K562 (cell line): Measurements from ENCODE around the gene RAB3C. TPM values are rescaled to one million over a fixed set of nuclear protein-coding genes. Genes with fewer than 3 reads are reported as not detected.

Source experiments
- ATAC-seq: fragments of 200-7000 bp; cut with Tn5 transposase; 3 replicates; pipeline ENCODE4 v1.9.1; 2020; ENCODE audit warnings: moderate library complexity
- BruUV-seq: library from RNA; stranded (reverse); fragments of 400-500 nt; replicated peaks from 2 replicates; lab custom pipeline; 2021; lab: Mats Ljungman, UMichigan
- CTCF ChIA-PET: fragments of 300-600 bp; formaldehyde crosslinking; extraction: SDS; loops from one replicate; lab custom pipeline; 2021; ENCODE audit warnings: low intra/inter-chr PET ratio; lab: Yijun Ruan, JAX
- POLR2A ChIA-PET: fragments of 300-600, 350-650 bp; sonication (Branson Sonifier 250); formaldehyde crosslinking; extraction: SDS; loops from one replicate; lab custom pipeline; 2021; ENCODE audit warnings: antibody characterized with exemption, inconsistent platforms; lab: Yijun Ruan, JAX
- DNase-seq, 4 experiments: peaks; one replicate each; pipeline versions ENCODE4 v3.0.0 to v3.0.0-alpha.2; 2011 to 2018; ENCODE audit warnings: low spot score in 3 of 4, mixed read lengths in 3 of 4; ENCODE audit errors: extremely low read depth in 1 of 4
- FAIRE-seq: peaks from 2 replicates; lab custom pipeline; 2011; peaks lifted over from hg19 to GRCh38; lab: Jason Lieb, UNC
- H2AFZ ChIP-seq: 2 replicates; pipeline ENCODE4 v1.6.0; 2011; ENCODE audit warnings: low read depth, low read length, control low read depth, inconsistent platforms
- H3K27ac ChIP-seq: fragments of 200-600 bp; 3 replicates; pipeline ENCODE4 v1.8.0; 2011; ENCODE audit warnings: low read depth, mild to moderate bottlenecking, control low read depth, inconsistent platforms, low read length, moderate library complexity, mixed read lengths; ENCODE audit errors: extremely low read depth
- H3K27me3 ChIP-seq, 2 experiments: fragments of 300-600 bp in 1 of 2; 2 replicates in 1 of 2; 3 replicates in 1 of 2; pipeline versions ENCODE4 v1.6.0 to v1.8.0; 2011; ENCODE audit warnings: inconsistent platforms in 2 of 2, low read length in 2 of 2, mild to moderate bottlenecking in 1 of 2, mixed read lengths in 1 of 2, moderate library complexity in 1 of 2; ENCODE audit not compliant: control insufficient read depth in 2 of 2, insufficient read depth in 2 of 2
- H3K36me3 ChIP-seq: fragments of 300-600 bp; 3 replicates; pipeline ENCODE4 v1.8.0; 2011; ENCODE audit warnings: mild to moderate bottlenecking, low read length, inconsistent platforms; ENCODE audit not compliant: control insufficient read depth, insufficient read depth
- H3K4me1 ChIP-seq, 2 experiments: fragments of 200-600 bp in 1 of 2; replicated peaks in 1 of 2; 2 replicates in 1 of 2; 3 replicates in 1 of 2; pipeline versions ENCODE4 v1.5.1 to v1.8.0; 2011; ENCODE audit warnings: inconsistent platforms in 2 of 2, low read length in 2 of 2, mild to moderate bottlenecking in 1 of 2, mixed read lengths in 1 of 2, moderate library complexity in 1 of 2; ENCODE audit not compliant: control insufficient read depth in 2 of 2, insufficient read depth in 2 of 2
- H3K4me2 ChIP-seq: 2 replicates; pipeline ENCODE4 v1.6.1; 2011; ENCODE audit warnings: low read length, control low read depth, inconsistent platforms, mixed read lengths; ENCODE audit not compliant: insufficient read depth
- H3K4me3 ChIP-seq: fragments of 200-600 bp; sonication (generic), shearing (Covaris generic); 2 replicates; pipeline ENCODE4 v1.5.1; 2016; ENCODE audit warnings: control low read depth, inconsistent platforms
- H3K79me2 ChIP-seq: fragments of 200-600 bp; 3 replicates; pipeline ENCODE4 v1.8.0; 2011; ENCODE audit warnings: low read length, inconsistent platforms; ENCODE audit not compliant: control insufficient read depth, insufficient read depth
- H3K9ac ChIP-seq, 2 experiments: 2 replicates each; pipeline versions ENCODE4 v1.6.0 to v1.6.1; 2011; ENCODE audit warnings: low read depth in 2 of 2, low read length in 2 of 2, control low read depth in 1 of 2, inconsistent platforms in 1 of 2, mild to moderate bottlenecking in 1 of 2, mixed read lengths in 1 of 2; ENCODE audit not compliant: insufficient read depth in 1 of 2
- H3K9me1 ChIP-seq: one replicate; pipeline ENCODE4 v1.6.0; 2011; ENCODE audit warnings: inconsistent platforms, mild to moderate bottlenecking, low read length, moderate library complexity; ENCODE audit not compliant: control insufficient read depth, insufficient read depth
- H3K9me3 ChIP-seq: replicated peaks from 2 replicates; pipeline ENCODE4 v1.5.1; 2011; ENCODE audit warnings: low read depth, low read length, inconsistent platforms; ENCODE audit not compliant: control insufficient read depth, insufficient read depth
- H4K20me1 ChIP-seq: replicated peaks from 2 replicates; pipeline ENCODE4 v1.6.1; 2011; ENCODE audit warnings: low read length, inconsistent platforms, mixed read lengths; ENCODE audit not compliant: control insufficient read depth, insufficient read depth
- CAMTA2 ChIP-seq: fragments of 250-450 bp; sonication (Bioruptor Pico); conservative IDR thresholded peaks from 2 replicates; pipeline ENCODE4 v1.5.1; 2022
- HLTF ChIP-seq: fragments of 450-650 bp; IDR thresholded peaks from 2 replicates; pipeline ENCODE4 v1.6.1; 2016
- IFI16 ChIP-seq: fragments of 250-450 bp; sonication (Bioruptor Pico); IDR thresholded peaks from 2 replicates; pipeline ENCODE4 v2.1.2; 2022; ENCODE audit warnings: mild to moderate bottlenecking, inconsistent platforms
- KLF1 ChIP-seq: fragments of 450-650 bp; IDR thresholded peaks from 2 replicates; pipeline ENCODE4 v1.6.1; 2016; ENCODE audit warnings: missing genetic modification characterization, missing compliant biosample characterization
- MCM7 ChIP-seq, 2 experiments: fragments of 450-650 bp; IDR thresholded peaks; 2 replicates each; pipeline ENCODE4 v1.6.1; 2016 to 2018
- SMAD3 ChIP-seq: fragments of 450-650 bp; formaldehyde crosslinking; conservative IDR thresholded peaks from 2 replicates; pipeline ENCODE4 v1.4.0; 2020; ENCODE audit warnings: mild to moderate bottlenecking
- ZKSCAN3 ChIP-seq: fragments of 250-450 bp; sonication (Bioruptor Pico); IDR thresholded peaks from 2 replicates; pipeline ENCODE4 v1.4.0; 2020
- ZMIZ1 ChIP-seq, 2 experiments: fragments of 150-350 bp in 1 of 2; IDR thresholded peaks; 2 replicates each; pipeline ENCODE4 v1.6.1; 2012 to 2016; ENCODE audit warnings: low read depth in 2 of 2, low read length in 2 of 2, mild to moderate bottlenecking in 1 of 2, moderate library complexity in 1 of 2
- ZNF512 ChIP-seq: IDR thresholded peaks from 2 replicates; pipeline ENCODE4 v1.6.1; 2016; ENCODE audit warnings: missing genetic modification characterization, missing compliant biosample characterization
- ZNF592 ChIP-seq: fragments of 450-650 bp; IDR thresholded peaks from 2 replicates; pipeline ENCODE4 v1.6.1; 2017; ENCODE audit warnings: antibody characterized with exemption, mild to moderate bottlenecking
- WGBS: fragments of 100-300 bp; shearing (Covaris generic); methylation state at CpG from one replicate; pipeline ENCODE4 v1.1.6; 2016; ENCODE audit warnings: low coverage, mixed read lengths; ENCODE audit not compliant: insufficient coverage; ENCODE audit errors: missing lambda C conversion rate; 5-methylcytosine and 5-hydroxymethylcytosine counted together
- in situ Hi-C: fragments of 300-500 bp; cut with MboI; formaldehyde crosslinking; loops from 4 replicates; pipeline ENCODE4 v1.15.0; 2018; ENCODE audit warnings: inconsistent platforms, mixed read lengths
- intact Hi-C: fragments of 100-400 bp; cut with micrococcal nuclease; formaldehyde crosslinking; loops from 2 replicates; pipeline ENCODE4 v1.14.2; 2022
- polyA plus RNA-seq, 8 experiments: library from polyadenylated mRNA; depleted of rRNA in 4 of 8; stranded (reverse) in 5 of 8; unstranded in 3 of 8; fragments of >200 nt; fragmentation: Nextera tagmentation in 2 of 8; fragmentation: Illumina TruSeq in 1 of 8; extraction: Ambion mirVana in 2 of 8; extraction: Trizol in 1 of 8; gene quantifications; 2 replicates each; pipeline versions ENCODE4 v1.2.1 to v1.2.3, GENCODE V29; 2011 to 2014; ENCODE audit warnings: inconsistent platforms in 1 of 8, missing spikeins in 1 of 8
- total RNA-seq, 7 experiments: library from RNA; depleted of rRNA in 6 of 7; stranded (reverse); fragments of >200 nt in 6 of 7; fragmentation: Illumina TruSeq in 2 of 7; extraction: Trizol in 2 of 7; gene quantifications; 2 replicates each; pipeline versions ENCODE4 v1.2.1 to v1.2.3, GENCODE V29; 2011 to 2021; ENCODE audit warnings: low replicate concordance in 1 of 7

Gene RAB3C
- total and polyA plus RNA-seq, 9 of the 15 experiments (the other 6 are each of a cell fraction or from before 2014, with no cell fraction given): not detected

- ATAC-seq: no peak
- no peak overlapping the region for H3K4me2 ChIP-seq
- WGBS: 0% methylated on average over 4 of the region's 4 CpGs
- H3K4me3 ChIP-seq: no peak overlapping the region
- no peaks in the 10 kb centered on the region for H3K9me1 ChIP-seq
- intact Hi-C loops: no loop called here
- H2AFZ ChIP-seq: no peak overlapping the region
- no peak overlapping the region for H3K27ac ChIP-seq
- H3K9me3 ChIP-seq: no peaks in the 10 kb centered on the region
- no peak for FAIRE-seq
- TF ChIP-seq MCM7 (IDR thresholded peaks at IDR 0.05): no peak
- TF ChIP-seq SMAD3 (CRISPR knock-in tag): no peak
- TF ChIP-seq ZKSCAN3: no peak
- no peak for TF ChIP-seq HLTF
- TF ChIP-seq IFI16 (CRISPR knock-in tag): no peak
- TF ChIP-seq CAMTA2 (CRISPR knock-in tag): no peak
- no peak for TF ChIP-seq ZNF512 (tag)
- no peak for TF ChIP-seq KLF1 (tag)
- no peak for TF ChIP-seq ZNF592
- no peak for TF ChIP-seq ZMIZ1 (IDR thresholded peaks at IDR 0.05; ENCODE audit: low read depth in 2 of 2, low read length in 2 of 2)
- TF ChIP-seq, all 486 proteins: peak for 0
- no TSS peak for BruUV-seq
- no peaks in the 10 kb centered on the region for H3K27me3 ChIP-seq
- POLR2A ChIA-PET: no interaction called here
- no peaks in the 10 kb centered on the region for H3K36me3 ChIP-seq
- H3K4me1 ChIP-seq: no peaks in the 10 kb centered on the region
- in situ Hi-C loops: no loop called here
- H3K79me2 ChIP-seq: no peaks in the 10 kb centered on the region
- no peak overlapping the region for H3K9ac ChIP-seq
- CTCF ChIA-PET: no interaction called here
- no peak for DNase-seq
- H4K20me1 ChIP-seq: no peaks in the 10 kb centered on the region
Measured at GRCh38 chr5:58904737-58905136, 321.9 kb downstream of the RAB3C start.
